ENCODE measurements around the gene SLC38A3. TPM values are rescaled to one million over a fixed set of nuclear protein-coding genes. Genes with fewer than 3 reads are reported as not detected.

The SLC38A3 gene
- total and polyA plus RNA-seq, 4 experiments from 2014 or later = not detected

- Histone ChIP-seq H3K4me3 (ENCODE audit: low read length in 2 of 2) (no peak overlapping the region), H3K27ac (ENCODE audit: low read depth, low read length) (no peak overlapping the region), H3K4me1 (ENCODE audit: insufficient read depth, low read length) (peaks cover 24% of the 10 kb centered on the region), H3K9me3 (ENCODE audit: control insufficient read depth in 1 of 2, low read length in 2 of 2) (no peaks in the 10 kb centered on the region), H3K27me3 (ENCODE audit: insufficient read depth, low read length) (no peaks in the 10 kb centered on the region), H3K36me3 (ENCODE audit: insufficient read depth, low read length) (no peaks in the 10 kb centered on the region)
- no peak for DNase-seq
- Mint-ChIP-seq H3K27ac (no peak overlapping the region), H3K4me3 (no peak overlapping the region), H3K4me1 (peaks cover 17 to 45% (median 31%) of the 10 kb centered on the region in 4 donors), H3K36me3 (peaks cover 0 to 8% of the 10 kb centered on the region in 2 donors), H3K9me3 (peaks cover 0 to 1% (median 0%) of the 10 kb centered on the region in 8 donors), H3K27me3 (no peaks in the 10 kb centered on the region)
- ChIA-PET CTCF (ENCODE audit: partially characterized antibody) (interaction anchor here (8.3 to 11.5 kb wide), 3 partner anchors 8 to 38 kb away, joined by 127 to 238 read pairs (median 218); partner anchors contain the start of genes GNAI2 and GNAT1), POLR2A (ENCODE audit: partially characterized antibody) (interaction anchor here (7.4 kb wide), 1 partner anchor 12 kb away, joined by 150 read pairs; no protein-coding TSS in a partner anchor)
- intact Hi-C loops (cut with micrococcal nuclease) = no loop called here
Observed at GRCh38 chr3:50231581-50231980, 26.5 kb downstream of the SLC38A3 start.

- H3K4me3 ChIP-seq (ENCODE audit: low read length in 2 of 2) = no peak overlapping the region
- intact Hi-C loops (cut with micrococcal nuclease) = no loop called here
- no peak for DNase-seq
- no peaks in the 10 kb centered on the region for H3K27me3 Mint-ChIP-seq
- no peak overlapping the region for H3K4me3 Mint-ChIP-seq
- no peak overlapping the region for H3K27ac ChIP-seq (ENCODE audit: low read depth, low read length)
- no peaks in the 10 kb centered on the region for H3K27me3 ChIP-seq (ENCODE audit: insufficient read depth, low read length)
- POLR2A ChIA-PET (ENCODE audit: partially characterized antibody) = no interaction called here
- peaks cover 14 to 45% (median 28%) of the 10 kb centered on the region in 4 donors for H3K4me1 Mint-ChIP-seq
- H3K4me1 ChIP-seq (ENCODE audit: insufficient read depth, low read length) = peaks cover 20% of the 10 kb centered on the region
- CTCF ChIA-PET (ENCODE audit: partially characterized antibody) = interaction anchor here (11.5 kb wide), 1 partner anchor 17 kb away, joined by 238 read pairs; no protein-coding TSS in a partner anchor
- no peaks in the 10 kb centered on the region for H3K9me3 ChIP-seq (ENCODE audit: control insufficient read depth in 1 of 2, low read length in 2 of 2)
- peak overlapping the region in 2 of 7 donors; percentile 38 to 46 for H3K27ac Mint-ChIP-seq
- peaks cover 0 to 12% of the 10 kb centered on the region in 2 donors for H3K36me3 Mint-ChIP-seq
- H3K36me3 ChIP-seq (ENCODE audit: insufficient read depth, low read length) = no peaks in the 10 kb centered on the region
- peaks cover 0 to 1% (median 0%) of the 10 kb centered on the region in 8 donors for H3K9me3 Mint-ChIP-seq
Observed at GRCh38 chr3:50232303-50232702, 27.2 kb downstream of the SLC38A3 start.

GRCh38 chr3:50233176-50233575 is 28.1 kb downstream of the SLC38A3 start:
- no peak overlapping the region for H3K27ac ChIP-seq (ENCODE audit: low read depth, low read length)
- Mint-ChIP-seq H3K4me3 (no peak overlapping the region), H3K27me3 (no peaks in the 10 kb centered on the region), H3K36me3 (peaks cover 0 to 20% of the 10 kb centered on the region in 2 donors), H3K4me1 (peaks cover 12 to 45% (median 25%) of the 10 kb centered on the region in 4 donors), H3K9me3 (peaks cover 0 to 1% (median 0%) of the 10 kb centered on the region in 8 donors), H3K27ac (peak overlapping the region in 4 of 7 donors; percentile 36 to 77 (median 61))
- no peak overlapping the region for H3K4me3 ChIP-seq (ENCODE audit: low read length in 2 of 2)
- no peaks in the 10 kb centered on the region for H3K9me3 ChIP-seq (ENCODE audit: control insufficient read depth in 1 of 2, low read length in 2 of 2)
- intact Hi-C loops (cut with micrococcal nuclease) = no loop called here
- no peak for DNase-seq
- POLR2A ChIA-PET (ENCODE audit: partially characterized antibody) = interaction anchor here (0.6 to 1.5 kb wide), 2 partner anchors 13 to 30 kb away, joined by 5 to 9 read pairs; no protein-coding TSS in a partner anchor
- peaks cover 16% of the 10 kb centered on the region for H3K4me1 ChIP-seq (ENCODE audit: insufficient read depth, low read length)
- CTCF ChIA-PET (ENCODE audit: partially characterized antibody) = interaction anchor here (1.2 to 11.5 kb wide), 2 partner anchors 16 to 38 kb away, joined by 5 to 238 read pairs; no protein-coding TSS in a partner anchor
- H3K36me3 ChIP-seq (ENCODE audit: insufficient read depth, low read length) = no peaks in the 10 kb centered on the region
- no peaks in the 10 kb centered on the region for H3K27me3 ChIP-seq (ENCODE audit: insufficient read depth, low read length)

- Histone ChIP-seq H3K36me3 (ENCODE audit: insufficient read depth, low read length) (peaks cover 12% of the 10 kb centered on the region), H3K4me1 (ENCODE audit: insufficient read depth, low read length) (peaks cover 40% of the 10 kb centered on the region), H3K27me3 (ENCODE audit: insufficient read depth, low read length) (no peaks in the 10 kb centered on the region), H3K9me3 (ENCODE audit: control insufficient read depth in 1 of 2, low read length in 2 of 2) (no peaks in the 10 kb centered on the region), H3K27ac (ENCODE audit: low read depth, low read length) (peak within 1 kb of the TSS; percentile 76), H3K4me3 (ENCODE audit: low read length in 2 of 2) (peak within 1 kb of the TSS; percentile 75 to 94)
- peaks cover 0 to 30% of the 10 kb centered on the region in 2 donors for H3K36me3 Mint-ChIP-seq
- intact Hi-C loops (cut with micrococcal nuclease) = loop anchor here (1.0 to 5.0 kb wide), 3 partner anchors 56 to 1736 kb away; partner anchors contain the start of genes ABHD14B and IFRD2
- CTCF ChIA-PET (ENCODE audit: partially characterized antibody) = interaction anchor here (0.9 to 10.2 kb wide), 8 partner anchors 9 to 63 kb away, joined by 4 to 127 read pairs (median 5); partner anchors contain the start of genes HYAL3 and NAA80
- no peaks in the 10 kb centered on the region for H3K27me3 Mint-ChIP-seq
- peak within 1 kb of the TSS; percentile 91 to 97 (median 94) for H3K27ac Mint-ChIP-seq
- peaks cover 20 to 58% (median 35%) of the 10 kb centered on the region in 4 donors for H3K4me1 Mint-ChIP-seq
- DNase-seq = peak; percentile 99
- peak within 1 kb of the TSS; percentile 96 to 99 (median 98) for H3K4me3 Mint-ChIP-seq
- POLR2A ChIA-PET (ENCODE audit: partially characterized antibody) = interaction anchor here (0.7 to 4.3 kb wide), 18 partner anchors 9 to 1115 kb away, joined by 3 to 70 read pairs (median 4); partner anchors contain the start of genes HYAL3, IFRD2, NAA80 and RASSF1
- no peaks in the 10 kb centered on the region for H3K9me3 Mint-ChIP-seq
Observed at GRCh38 chr3:50235716-50236483, 30.8 kb downstream of the SLC38A3 start, which contains the start of gene GNAI2. GNAI2 (plus strand) TSS chr3:50236204; CDS start chr3:50236336, 132 bp downstream.

- DNase-seq = no peak
- H3K27ac Mint-ChIP-seq = peak overlapping the region; percentile 91 to 97 (median 94)
- Histone ChIP-seq H3K36me3 (ENCODE audit: insufficient read depth, low read length) (peaks cover 12% of the 10 kb centered on the region), H3K4me1 (ENCODE audit: insufficient read depth, low read length) (peaks cover 47% of the 10 kb centered on the region), H3K27ac (ENCODE audit: low read depth, low read length) (peak overlapping the region; percentile 76), H3K4me3 (ENCODE audit: low read length in 2 of 2) (peak overlapping the region; percentile 75 to 94), H3K27me3 (ENCODE audit: insufficient read depth, low read length) (no peaks in the 10 kb centered on the region), H3K9me3 (ENCODE audit: control insufficient read depth in 1 of 2, low read length in 2 of 2) (no peaks in the 10 kb centered on the region)
- peak overlapping the region; percentile 96 to 99 (median 98) for H3K4me3 Mint-ChIP-seq
- no peaks in the 10 kb centered on the region for H3K9me3 Mint-ChIP-seq
- H3K27me3 Mint-ChIP-seq = no peaks in the 10 kb centered on the region
- H3K36me3 Mint-ChIP-seq = peaks cover 0 to 35% of the 10 kb centered on the region in 2 donors
- ChIA-PET CTCF (ENCODE audit: partially characterized antibody) (interaction anchor here (1.2 to 10.2 kb wide), 4 partner anchors 9 to 63 kb away, joined by 3 to 127 read pairs (median 35); partner anchors contain the start of genes HYAL3 and NAA80), POLR2A (ENCODE audit: partially characterized antibody) (interaction anchor here (0.7 to 4.3 kb wide), 13 partner anchors 9 to 1116 kb away, joined by 3 to 70 read pairs (median 6); partner anchors contain the start of genes CYB561D2, HYAL3, IFRD2 and NAA80)
- intact Hi-C loops (cut with micrococcal nuclease) = loop anchor here (1.0 to 5.0 kb wide), 3 partner anchors 56 to 1736 kb away; partner anchors contain the start of genes ABHD14B and IFRD2
- H3K4me1 Mint-ChIP-seq = peaks cover 22 to 63% (median 40%) of the 10 kb centered on the region in 4 donors
Observed at GRCh38 chr3:50236484-50237132, 31.5 kb downstream of the SLC38A3 start.

GRCh38 chr3:50237133-50237651 is 32.1 kb downstream of the SLC38A3 start:
- Histone ChIP-seq H3K4me1 (ENCODE audit: insufficient read depth, low read length) (peaks cover 53% of the 10 kb centered on the region), H3K4me3 (ENCODE audit: low read length in 2 of 2) (peak overlapping the region; percentile 75 to 94), H3K9me3 (ENCODE audit: control insufficient read depth in 1 of 2, low read length in 2 of 2) (no peaks in the 10 kb centered on the region), H3K27ac (ENCODE audit: low read depth, low read length) (peak overlapping the region; percentile 76), H3K27me3 (ENCODE audit: insufficient read depth, low read length) (no peaks in the 10 kb centered on the region), H3K36me3 (ENCODE audit: insufficient read depth, low read length) (peaks cover 12% of the 10 kb centered on the region)
- H3K36me3 Mint-ChIP-seq = peaks cover 0 to 35% of the 10 kb centered on the region in 2 donors
- H3K9me3 Mint-ChIP-seq = no peaks in the 10 kb centered on the region
- peak overlapping the region; percentile 91 to 97 (median 94) for H3K27ac Mint-ChIP-seq
- intact Hi-C loops (cut with micrococcal nuclease) = loop anchor here (5.0 kb wide), 2 partner anchors 100 to 1735 kb away; partner anchors contain the start of gene ABHD14B
- H3K4me1 Mint-ChIP-seq = peaks cover 27 to 68% (median 45%) of the 10 kb centered on the region in 4 donors
- H3K27me3 Mint-ChIP-seq = no peaks in the 10 kb centered on the region
- ChIA-PET POLR2A (ENCODE audit: partially characterized antibody) (interaction anchor here (0.9 to 4.3 kb wide), 14 partner anchors 9 to 1116 kb away, joined by 3 to 70 read pairs (median 6); partner anchors contain the start of genes CYB561D2, HYAL3, IFRD2 and NAA80), CTCF (ENCODE audit: partially characterized antibody) (interaction anchor here (1.2 to 10.2 kb wide), 4 partner anchors 9 to 42 kb away, joined by 3 to 127 read pairs (median 34); no protein-coding TSS in a partner anchor)
- DNase-seq = peak; percentile 36 to 56 (median 40)
- H3K4me3 Mint-ChIP-seq = peak overlapping the region; percentile 96 to 99 (median 98)
